Measurements from ENCODE around the gene TOX4. TPM values are rescaled to one million over a fixed set of nuclear protein-coding genes. Genes with fewer than 3 reads are reported as not detected.

TOX4 gene
- total and polyA plus RNA-seq, 2 of the 8 experiments (the other 6 are each of a cell fraction or from before 2014, with no cell fraction given), result 51.5 to 58.3 TPM

- POLR2A ChIA-PET (ENCODE audit: partially characterized antibody), result interaction anchor here (0.9 to 32.5 kb wide), 17 partner anchors 7 to 217 kb away, joined by 3 to 769 read pairs (median 10); partner anchors contain the start of genes METTL3, RAB2B, SALL2 and TOX4
- TF ChIP-seq MAX (IDR thresholded peaks at IDR 0.05), result no peak
- TF ChIP-seq POLR2AphosphoS5 (IDR thresholded peaks at IDR 0.05; ENCODE audit: low read depth, low read length), result 0 out of 2 replicates have a peak, but pooled peaks have one; percentile 14
- Histone ChIP-seq H3K23me2 (ENCODE audit: low read depth, low read length) (peaks cover 14% of the 10 kb centered on the region), H4K5ac (ENCODE audit: insufficient read length, low read depth, low read length) (peak overlapping the region; percentile 97), H2BK5ac (ENCODE audit: low read depth, low read length) (peak overlapping the region; percentile 91), H3K9me3 (ENCODE audit: insufficient read depth in 2 of 2, low read depth in 1 of 2, low read length in 1 of 2) (no peaks in the 10 kb centered on the region), H3K9ac (replicated peaks in 1 of 4; ENCODE audit: extremely low read depth in 1 of 4, low read depth in 3 of 4, low read length in 3 of 4) (peak overlapping the region; percentile 46 to 83 (median 76)), H3K14ac (ENCODE audit: insufficient read length) (peak overlapping the region; percentile 34), H4K20me1 (replicated peaks in 1 of 2; ENCODE audit: control insufficient read depth in 1 of 2, insufficient read depth in 2 of 2, low read length in 2 of 2) (peaks cover 3 to 30% of the 10 kb centered on the region in 2 experiments), H2BK15ac (ENCODE audit: low read length) (peak overlapping the region; percentile 62; the same call in 1 of the 2 replicates), H2AFZ (ENCODE audit: low read length) (no peak overlapping the region), H3K23ac (ENCODE audit: insufficient read length) (no peak overlapping the region), H3K27me3 (replicated peaks in 1 of 4; ENCODE audit: control insufficient read depth in 3 of 4, extremely low read depth in 1 of 4, insufficient read depth in 3 of 4, low read length in 3 of 4) (no peaks in the 10 kb centered on the region), H3K4me2 (ENCODE audit: insufficient read depth in 1 of 2, low read depth in 2 of 2, low read length in 2 of 2) (peak overlapping the region; percentile 73 to 81), H2BK120ac (replicated peaks; ENCODE audit: low read depth, low read length) (peak overlapping the region; percentile 51), H4K8ac (ENCODE audit: extremely low read depth, insufficient read depth, low read length) (peak overlapping the region; percentile 79), H4K91ac (replicated peaks; ENCODE audit: insufficient read length, low read length) (peak overlapping the region; percentile 96), H3K4ac (replicated peaks; ENCODE audit: insufficient read length, low read depth, low read length) (peak overlapping the region; percentile 75), H2AK5ac (ENCODE audit: low read depth, low read length) (peak overlapping the region; percentile 70; the same call in 1 of the 2 replicates), H3K27ac (ENCODE audit: low read depth, low read length) (peak overlapping the region; percentile 80), H3K36me3 (ENCODE audit: control insufficient read depth in 2 of 4, insufficient read depth in 4 of 4, low read length in 3 of 4) (peaks cover 24 to 68% (median 38%) of the 10 kb centered on the region in 4 experiments), H3K56ac (replicated peaks; ENCODE audit: insufficient read length, low read depth, low read length) (peak overlapping the region; percentile 12), H2BK12ac (ENCODE audit: low read depth, low read length) (peak overlapping the region; percentile 92; the same call in 1 of the 2 replicates), H3K4me1 (replicated peaks in 1 of 4; ENCODE audit: control insufficient read depth in 3 of 4, insufficient read depth in 4 of 4, low read length in 3 of 4) (peaks cover 13 to 67% (median 41%) of the 10 kb centered on the region in 4 experiments), H3K79me2 (ENCODE audit: control insufficient read depth in 1 of 2, insufficient read depth in 2 of 2, low read length in 2 of 2) (peaks cover 13 to 74% of the 10 kb centered on the region in 2 experiments), H3K79me1 (ENCODE audit: low read depth, low read length) (peaks cover 25% of the 10 kb centered on the region), H3K18ac (ENCODE audit: extremely low read depth, low read length) (peak overlapping the region; percentile 99), H3K4me3 (ENCODE audit: extremely low read depth in 1 of 4, insufficient read depth in 2 of 4, low read depth in 3 of 4, low read length in 4 of 4) (peak overlapping the region; percentile 50 to 82 (median 68)), H2BK20ac (ENCODE audit: low read length) (peak overlapping the region; percentile 73; the same call in 1 of the 2 replicates)
- FAIRE-seq (no peak), DNase-seq (ENCODE audit: low read depth in 1 of 2, low spot score in 2 of 2) (no peak)
- 36% methylated on average over 8 of the region's 12 CpGs; no CpG with 5 or more reads in 1 of the 2 experiments for WGBS, 2 experiments (ENCODE audit: extremely low coverage in 1 of 2, insufficient coverage in 1 of 2, insufficient read length in 1 of 2, insufficient replicate concordance in 2 of 2, low coverage in 1 of 2, low lambda C conversion rate in 2 of 2, missing lambda C conversion rate in 1 of 2)
- CTCF ChIA-PET (ENCODE audit: partially characterized antibody), result interaction anchor here (0.7 to 7.6 kb wide), 12 partner anchors 9 to 48 kb away, joined by 3 to 59 read pairs (median 6); partner anchors contain the start of genes METTL3, RAB2B and TOX4
These were observed 48.6 kb downstream of the TOX4 start for GRCh38 chr14:21525571-21525961.
